T-helper 1 cell (primary cell): ENCODE measurements around the gene FEZF1.
"Not testable (repeated sequence)": the region's sequence is repeated elsewhere in the genome, so short reads cannot be mapped to it uniquely, and the experiment has no call there.

Experiments
- DNase-seq, 5 donors: peaks; one replicate each; pipeline ENCODE4 v3.0.0-alpha.2; 2012 to 2020

Gene FEZF1

GRCh38 chr7:122306320-122307227 lies 2.0 kb upstream of the FEZF1 start:
- DNase-seq, result no peak

- no peak for DNase-seq
Measured at GRCh38 chr7:122305475-122306319, 1.1 kb upstream of the FEZF1 start.

GRCh38 chr7:122304996-122305421 lies 459 bp upstream of the FEZF1 start:
- no peak for DNase-seq

- DNase-seq, result no peak
Measured at GRCh38 chr7:122303531-122304318, 825 bp downstream of the FEZF1 start.

- no peak for DNase-seq
Measured at GRCh38 chr7:122302761-122303530, 1.6 kb downstream of the FEZF1 start.

GRCh38 chr7:122301858-122302760 lies 2.4 kb downstream of the FEZF1 start:
- DNase-seq, result no peak

GRCh38 chr7:122300956-122301833 lies 3.4 kb downstream of the FEZF1 start:
- DNase-seq, result no peak

- DNase-seq, result no peak
Measured at GRCh38 chr7:122300211-122300932, 4.2 kb downstream of the FEZF1 start.

GRCh38 chr7:122299624-122300210 lies 4.8 kb downstream of the FEZF1 start:
- no peak for DNase-seq

GRCh38 chr7:122298618-122299017 lies 5.9 kb downstream of the FEZF1 start:
- DNase-seq, result no peak

GRCh38 chr7:122298131-122298530 lies 6.4 kb downstream of the FEZF1 start:
- DNase-seq, result no peak

- no peak for DNase-seq
Measured at GRCh38 chr7:122291189-122291588, 13.4 kb downstream of the FEZF1 start.

GRCh38 chr7:122290476-122290875 lies 14.1 kb downstream of the FEZF1 start:
- no peak for DNase-seq

GRCh38 chr7:122289426-122289825 lies 15.1 kb downstream of the FEZF1 start:
- no peak for DNase-seq

GRCh38 chr7:122284608-122285007 lies 19.9 kb downstream of the FEZF1 start:
- DNase-seq, result not testable (repeated sequence)

- no peak for DNase-seq
Measured at GRCh38 chr7:122273117-122273516, 31.4 kb downstream of the FEZF1 start.

- DNase-seq, result no peak
Measured at GRCh38 chr7:122269241-122269640, 35.3 kb downstream of the FEZF1 start.

GRCh38 chr7:122268101-122268500 lies 36.4 kb downstream of the FEZF1 start:
- no peak for DNase-seq

GRCh38 chr7:122262246-122262645 lies 42.3 kb downstream of the FEZF1 start:
- DNase-seq, result no peak
